Smooth muscle cell (in vitro differentiated cells): ENCODE results near the gene PLXNA2. TPM values are rescaled to one million over a fixed set of nuclear protein-coding genes. Genes with fewer than 3 reads are reported as not detected.

ENCODE experiments used
- DNase-seq: peaks from one replicate; lab custom pipeline; 2025; ENCODE audit not compliant: unreplicated experiment; lab: John Stamatoyannopoulos, UW
- H2AFZ ChIP-seq: fragments of 200-600 bp; sonication (generic); 2 replicates; pipeline ENCODE4 v1.6.0; 2016; ENCODE audit warnings: antibody characterized with exemption, low read depth, mild to moderate bottlenecking
- H3F3A ChIP-seq: fragments of 200-600 bp; sonication (generic); 2 replicates; pipeline ENCODE4 v1.6.0; 2017; ENCODE audit warnings: antibody characterized with exemption, low read depth
- H3K27ac ChIP-seq: fragments of 200-600 bp; sonication (generic); 2 replicates; pipeline ENCODE4 v1.5.1; 2016; ENCODE audit warnings: low read depth, mild to moderate bottlenecking
- H3K27me3 ChIP-seq: fragments of 200-600 bp; sonication (generic); 2 replicates; pipeline ENCODE4 v1.6.1; 2016; ENCODE audit warnings: low read depth, mild to moderate bottlenecking
- H3K36me3 ChIP-seq: fragments of 200-600 bp; sonication (generic); 2 replicates; pipeline ENCODE4 v1.5.1; 2016; ENCODE audit warnings: low read depth
- H3K4me1 ChIP-seq: fragments of 200-600 bp; sonication (generic); 2 replicates; pipeline ENCODE4 v1.5.1; 2016; ENCODE audit warnings: low read depth
- H3K4me2 ChIP-seq: fragments of 200-600 bp; sonication (generic); 2 replicates; pipeline ENCODE4 v1.6.0; 2016; ENCODE audit warnings: mild to moderate bottlenecking
- H3K4me3 ChIP-seq: fragments of 200-600 bp; sonication (generic); 2 replicates; pipeline ENCODE4 v1.5.1; 2016; ENCODE audit warnings: mild to moderate bottlenecking
- H3K79me2 ChIP-seq: fragments of 200-600 bp; sonication (generic); 2 replicates; pipeline ENCODE4 v1.6.0; 2016; ENCODE audit warnings: low read depth, mild to moderate bottlenecking
- H3K9ac ChIP-seq: fragments of 200-600 bp; sonication (generic); 2 replicates; pipeline ENCODE4 v1.6.0; 2016; ENCODE audit warnings: low read depth
- H3K9me3 ChIP-seq: fragments of 200-600 bp; sonication (generic); replicated peaks from 2 replicates; pipeline ENCODE4 v1.5.1; 2016; ENCODE audit warnings: low read depth
- H4K20me1 ChIP-seq: fragments of 200-600 bp; sonication (generic); 2 replicates; pipeline ENCODE4 v1.6.0; 2016; ENCODE audit warnings: low read depth
- CTCF ChIP-seq: fragments of 200-600 bp; sonication (generic); IDR thresholded peaks from 2 replicates; pipeline ENCODE4 v1.5.1; 2017; ENCODE audit warnings: borderline replicate concordance, mild to moderate bottlenecking, antibody characterized with exemption; ENCODE audit not compliant: insufficient read depth, poor library complexity, severe bottlenecking
- whole genome bisulfite sequencing: methylation state at CpG from one replicate; pipeline ENCODE4 v1.1.7; 2016; ENCODE audit warnings: low lambda C conversion rate; 5-methylcytosine and 5-hydroxymethylcytosine counted together
- polyA plus RNA-seq: library from polyadenylated mRNA; unstranded; fragments of >200 nt; fragmentation: Nextera tagmentation; extraction: Ambion mirVana; gene quantifications from 2 replicates; pipeline ENCODE4 v1.2.1, GENCODE V29; 2016
- total RNA-seq: library from RNA; depleted of rRNA; stranded (reverse); fragments of >200 nt; gene quantifications from 2 replicates; pipeline ENCODE4 v1.2.3, GENCODE V29; 2014

Gene PLXNA2
- total and polyA plus RNA-seq, 2 experiments from 2014 or later = 8.2 to 8.7 TPM

DNA sequence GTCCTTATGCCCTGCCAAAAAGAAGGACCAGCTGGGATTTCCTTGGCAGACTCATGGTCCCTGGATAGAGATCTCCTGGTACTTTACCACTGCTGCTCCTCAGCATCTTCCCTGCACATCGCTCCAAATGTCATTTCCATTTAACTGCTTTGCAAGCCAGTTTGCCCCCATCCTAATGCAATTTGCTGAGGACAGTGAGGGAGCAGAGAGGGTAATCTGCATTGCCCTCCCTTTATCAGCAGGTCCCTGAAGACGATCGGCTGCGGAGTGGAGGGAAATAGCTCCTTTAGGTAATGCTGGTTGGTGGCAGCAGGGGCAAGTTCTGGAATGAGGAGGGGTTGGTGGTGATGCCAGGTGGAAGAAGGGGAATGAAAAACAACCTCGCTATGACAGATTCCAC is 2.7 kb downstream of the PLXNA2 start:
- 81% methylated on average over 5 of the region's 5 CpGs for WGBS
- no peak for DNase-seq
- no peak overlapping the region for H3K27ac ChIP-seq
- H3K36me3 ChIP-seq = no peaks in the 10 kb centered on the region
- H3K4me2 ChIP-seq = peak overlapping the region; percentile 100
- H3K4me1 ChIP-seq = peaks cover 47% of the 10 kb centered on the region
- H3F3A ChIP-seq = peaks cover 9% of the 10 kb centered on the region
- peaks cover 37% of the 10 kb centered on the region for H4K20me1 ChIP-seq
- H3K9ac ChIP-seq = no peak overlapping the region
- no peak overlapping the region for H3K4me3 ChIP-seq
- no peak for TF ChIP-seq CTCF
- no peak overlapping the region for H2AFZ ChIP-seq
- H3K27me3 ChIP-seq = no peaks in the 10 kb centered on the region
- no peaks in the 10 kb centered on the region for H3K9me3 ChIP-seq
- peaks cover 46% of the 10 kb centered on the region for H3K79me2 ChIP-seq

GRCh38 chr1:208240662-208241355 is 3.4 kb downstream of the PLXNA2 start:
- H3K4me2 ChIP-seq = peak overlapping the region; percentile 100

DNA sequence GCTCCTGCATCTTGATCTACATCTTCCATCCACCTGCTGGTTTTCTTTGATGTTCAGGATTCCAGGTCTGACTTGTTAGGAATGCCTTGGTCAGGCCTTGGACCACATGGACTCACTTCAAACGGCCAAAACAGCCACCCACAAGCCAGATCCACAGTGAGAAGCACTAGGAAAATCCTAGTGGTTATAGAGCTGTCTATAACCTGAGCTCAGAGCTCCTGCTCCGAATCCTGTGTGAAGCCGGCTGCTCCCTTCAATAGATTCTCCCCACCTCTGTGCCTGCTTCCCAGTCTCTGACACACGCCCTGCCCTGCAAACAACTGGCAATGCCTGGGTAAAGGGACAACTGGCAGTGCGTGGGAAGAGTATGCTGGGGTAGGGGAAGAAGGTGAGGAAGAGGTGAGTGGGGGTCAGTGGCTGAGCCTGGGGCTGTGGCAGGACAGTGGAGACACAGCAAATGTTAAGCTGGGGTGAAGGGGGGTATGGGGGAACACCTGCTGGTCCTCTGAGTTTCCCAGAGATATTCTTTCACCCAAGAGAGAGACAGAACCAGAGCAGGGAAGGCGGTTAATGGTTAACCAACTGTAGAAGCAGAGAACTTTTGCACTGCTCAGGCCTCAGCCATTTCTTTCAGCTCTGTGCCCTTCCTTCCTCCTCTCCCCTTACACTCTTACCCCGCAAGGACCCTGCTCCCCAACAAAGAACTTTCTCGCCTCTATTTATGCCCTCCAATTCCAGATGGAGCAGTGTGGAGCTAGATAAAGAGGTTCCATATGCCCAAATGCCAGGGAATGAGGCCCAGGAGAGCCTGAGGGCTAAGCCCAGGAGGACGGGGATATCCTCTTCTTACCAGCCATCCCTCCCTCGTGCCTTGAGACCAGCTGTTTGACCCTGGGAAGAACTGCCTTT is 4.5 kb downstream of the PLXNA2 start:
- Histone ChIP-seq H3K36me3 (no peaks in the 10 kb centered on the region), H3K27ac (no peak overlapping the region), H3K27me3 (no peaks in the 10 kb centered on the region), H3K9ac (no peak overlapping the region), H3K4me1 (peaks cover 56% of the 10 kb centered on the region), H3K79me2 (peaks cover 55% of the 10 kb centered on the region), H4K20me1 (peaks cover 37% of the 10 kb centered on the region), H3F3A (peaks cover 5% of the 10 kb centered on the region), H3K9me3 (no peaks in the 10 kb centered on the region), H2AFZ (no peak overlapping the region), H3K4me3 (no peak overlapping the region), H3K4me2 (peak overlapping the region; percentile 29)
- DNase-seq = no peak
- TF ChIP-seq CTCF = no peak
- WGBS = 81% methylated on average over 10 of the region's 10 CpGs

More at GRCh38 chr1:208240662-208241355, 3.4 kb downstream of the PLXNA2 start:
- Histone ChIP-seq H3K27me3 (no peaks in the 10 kb centered on the region), H3K36me3 (no peaks in the 10 kb centered on the region), H2AFZ (no peak overlapping the region), H3K4me1 (peaks cover 49% of the 10 kb centered on the region), H3K9me3 (no peaks in the 10 kb centered on the region), H3K27ac (no peak overlapping the region), H3K9ac (no peak overlapping the region), H3K79me2 (peaks cover 46% of the 10 kb centered on the region), H3F3A (peaks cover 9% of the 10 kb centered on the region), H3K4me3 (no peak overlapping the region), H4K20me1 (peaks cover 37% of the 10 kb centered on the region)
- no peak for DNase-seq
- TF ChIP-seq CTCF = no peak
- WGBS = 84% methylated on average over 3 of the region's 3 CpGs
